Peyer's patch (tissue), 4 donors: ENCODE data around the gene IGF2R.

Experiments used
- CTCF ChIP-seq, 6 experiments: fragments of 450-650 bp in 4 of 6; fragments of 200-600 bp in 2 of 6; sonication (generic) in 1 of 6; IDR thresholded peaks; one replicate each; pipeline ENCODE4 v1.5.1; 2017 to 2019; ENCODE audit warnings: antibody characterized with exemption in 6 of 6, mild to moderate bottlenecking in 3 of 6, moderate library complexity in 1 of 6
- POLR2A ChIP-seq, 2 donors: fragments of 450-650 bp; IDR thresholded peaks; one replicate each; pipeline ENCODE4 v1.5.1; 2017; ENCODE audit warnings: antibody characterized with exemption in 2 of 2, mild to moderate bottlenecking in 2 of 2, moderate library complexity in 2 of 2

DNA sequence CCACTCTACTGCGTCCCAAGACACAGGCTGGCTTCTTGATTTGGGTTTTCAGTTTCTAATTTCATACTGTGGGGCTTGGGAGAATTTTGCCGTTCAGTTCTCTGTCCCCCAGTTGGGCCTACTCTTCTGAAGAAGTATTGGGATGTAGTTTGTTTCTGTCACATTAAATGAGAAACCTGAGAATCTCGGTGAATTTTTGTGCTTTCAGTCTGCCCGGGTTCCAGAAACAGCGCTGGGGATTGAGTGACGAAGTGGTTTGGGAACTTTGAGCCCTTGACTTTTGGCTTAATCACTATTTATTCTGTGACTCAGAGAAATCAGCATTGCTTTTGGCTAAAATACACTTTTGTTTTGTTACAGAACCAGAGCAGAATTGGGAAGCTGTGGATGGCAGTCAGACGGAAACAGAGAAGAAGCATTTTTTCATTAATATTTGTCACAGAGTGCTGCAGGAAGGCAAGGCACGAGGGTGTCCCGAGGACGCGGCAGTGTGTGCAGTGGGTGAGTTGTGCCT lies 74.0 kb downstream of the IGF2R start:
- TF ChIP-seq CTCF (IDR thresholded peaks at IDR 0.05) (no peak), POLR2A (IDR thresholded peaks at IDR 0.05) (no peak)
